Gastroesophageal sphincter (tissue), 3 donors: ENCODE measurements around the gene CDH4.

ENCODE experiments used
- EP300 ChIP-seq: sonication (generic); formaldehyde crosslinking; IDR thresholded peaks from one replicate; pipeline ENCODE4 v1.6.1; 2017; ENCODE audit warnings: antibody characterized with exemption, mild to moderate bottlenecking
- TF ChIP-seq, protein P1 (sequence below), 4 experiments: fragments of 200-600 bp in 2 of 4; fragments of 450-650 bp in 2 of 4; sonication (generic) in 1 of 4; IDR thresholded peaks; one replicate each; pipeline ENCODE4 v1.5.1; 2017 to 2019; ENCODE audit warnings: antibody characterized with exemption in 4 of 4, mild to moderate bottlenecking in 2 of 4, moderate library complexity in 2 of 4

DNA sequence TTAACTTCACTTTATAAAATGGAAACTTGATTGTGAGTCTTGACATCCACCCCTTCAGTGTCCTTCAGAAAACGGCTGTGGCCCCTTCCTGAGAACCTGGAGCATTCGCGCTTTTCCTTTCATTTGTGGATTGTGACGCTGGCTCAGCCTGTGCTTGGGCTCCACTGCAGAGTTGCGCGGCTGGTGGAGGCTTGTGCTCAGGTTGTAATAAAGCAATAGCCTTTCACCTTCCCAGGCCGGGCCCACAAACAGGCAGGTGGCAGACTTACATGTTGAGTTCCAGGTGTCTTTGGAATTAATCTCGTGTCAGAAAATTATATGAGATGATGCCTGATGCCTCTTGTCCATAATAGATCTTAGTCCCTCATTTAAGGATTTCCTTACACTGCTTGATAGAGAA, 199.9 kb downstream of the CDH4 start:
- TF ChIP-seq, protein P1, sequence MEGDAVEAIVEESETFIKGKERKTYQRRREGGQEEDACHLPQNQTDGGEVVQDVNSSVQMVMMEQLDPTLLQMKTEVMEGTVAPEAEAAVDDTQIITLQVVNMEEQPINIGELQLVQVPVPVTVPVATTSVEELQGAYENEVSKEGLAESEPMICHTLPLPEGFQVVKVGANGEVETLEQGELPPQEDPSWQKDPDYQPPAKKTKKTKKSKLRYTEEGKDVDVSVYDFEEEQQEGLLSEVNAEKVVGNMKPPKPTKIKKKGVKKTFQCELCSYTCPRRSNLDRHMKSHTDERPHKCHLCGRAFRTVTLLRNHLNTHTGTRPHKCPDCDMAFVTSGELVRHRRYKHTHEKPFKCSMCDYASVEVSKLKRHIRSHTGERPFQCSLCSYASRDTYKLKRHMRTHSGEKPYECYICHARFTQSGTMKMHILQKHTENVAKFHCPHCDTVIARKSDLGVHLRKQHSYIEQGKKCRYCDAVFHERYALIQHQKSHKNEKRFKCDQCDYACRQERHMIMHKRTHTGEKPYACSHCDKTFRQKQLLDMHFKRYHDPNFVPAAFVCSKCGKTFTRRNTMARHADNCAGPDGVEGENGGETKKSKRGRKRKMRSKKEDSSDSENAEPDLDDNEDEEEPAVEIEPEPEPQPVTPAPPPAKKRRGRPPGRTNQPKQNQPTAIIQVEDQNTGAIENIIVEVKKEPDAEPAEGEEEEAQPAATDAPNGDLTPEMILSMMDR (IDR thresholded peaks at IDR 0.05), result no peak
- TF ChIP-seq EP300, result no peak
